EL (cell line): ENCODE measurements around the gene ALKBH6.
A peak's percentile ranks its signal among the peaks of the same experiment; 100 is the strongest.
"Not testable (repeated sequence)": the region's sequence is repeated elsewhere in the genome, so short reads cannot be mapped to it uniquely, and the experiment has no call there.

Experiments
- DNase-seq: peaks from one replicate; pipeline ENCODE4 v3.0.0-alpha.2; 2016

Gene ALKBH6

GRCh38 chr19:35992907-35993765, 20.9 kb downstream of the ALKBH6 start:
- no peak for DNase-seq

DNA sequence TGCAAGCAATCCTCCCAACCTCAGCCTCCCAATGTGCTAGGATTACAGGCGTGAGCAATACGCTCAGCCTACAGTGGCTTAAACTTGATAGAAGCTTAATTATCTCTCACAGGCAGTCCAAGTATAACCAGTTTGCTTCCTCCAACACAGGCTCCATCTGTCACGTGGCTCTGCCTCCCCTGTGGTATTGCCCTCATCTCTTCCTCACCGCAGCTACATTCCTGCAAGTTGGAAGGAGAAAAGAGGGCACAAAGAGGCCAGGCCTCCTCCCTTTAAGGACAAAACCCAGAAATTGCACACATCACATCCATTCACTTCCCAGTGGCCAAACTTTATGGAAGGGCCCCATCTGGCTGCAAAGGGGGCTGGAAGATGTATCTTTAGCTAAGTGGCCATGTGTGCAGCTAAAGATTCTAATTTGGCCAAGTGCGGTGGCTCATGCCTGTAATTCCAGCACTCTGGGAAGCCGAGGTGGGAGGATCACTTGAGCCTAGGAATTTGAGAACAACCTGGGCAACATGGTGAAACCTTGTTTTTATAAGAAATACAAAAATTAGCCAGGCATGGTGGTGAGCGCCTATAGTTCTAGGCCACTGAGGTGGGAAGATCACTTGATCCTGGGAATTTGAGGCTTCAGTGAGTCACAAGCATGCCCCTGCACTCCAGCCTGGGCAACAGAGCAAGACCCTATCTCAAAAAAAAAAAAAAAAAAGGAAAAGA, 22.1 kb downstream of the ALKBH6 start:
- DNase-seq: no peak

DNA sequence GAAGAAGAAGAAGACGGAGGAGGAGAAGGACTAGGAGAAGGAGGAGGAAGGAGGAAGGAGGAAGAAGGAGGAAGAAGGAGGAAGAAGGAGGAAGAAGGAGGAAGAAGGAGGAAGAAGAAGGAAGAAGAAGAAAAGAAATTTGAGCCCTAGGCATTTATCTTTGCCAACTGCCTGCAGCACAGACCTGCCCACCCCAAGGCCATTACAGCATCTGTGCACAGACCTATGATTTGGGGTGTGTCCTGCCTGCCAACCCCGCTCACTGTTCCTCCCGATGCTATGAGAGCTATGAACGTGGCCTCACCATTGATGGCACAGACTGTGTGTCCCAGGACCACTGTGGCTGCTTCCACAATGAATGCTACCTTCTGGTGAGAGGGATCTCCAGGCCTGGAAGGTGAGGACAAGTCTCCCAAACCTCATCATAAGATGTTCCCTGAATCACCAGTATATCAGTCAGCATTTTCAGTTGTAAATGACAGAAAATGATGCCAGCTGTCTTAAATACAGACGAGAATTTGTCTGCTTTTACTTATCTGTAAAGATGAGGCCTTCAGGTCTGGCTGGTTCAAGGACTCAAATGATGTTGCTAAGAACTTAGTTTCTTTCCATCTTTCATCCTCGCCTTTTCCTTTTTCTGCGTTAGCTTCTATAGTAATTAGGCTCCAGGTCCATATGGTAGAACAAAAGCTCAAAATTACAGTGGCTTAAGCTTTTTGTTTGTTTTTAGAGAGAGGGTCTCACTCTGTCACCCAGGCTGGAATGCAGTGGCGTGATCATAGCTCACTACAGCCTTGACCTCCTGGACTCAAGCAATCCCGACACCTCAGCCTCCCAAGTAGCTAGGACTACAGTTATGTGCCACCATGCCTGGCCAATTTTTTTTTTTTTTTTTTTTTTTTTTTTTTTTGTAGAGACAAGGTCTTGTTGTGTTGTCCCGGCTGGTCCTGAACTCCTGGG, 23.0 kb downstream of the ALKBH6 start:
- DNase-seq: no peak

DNA sequence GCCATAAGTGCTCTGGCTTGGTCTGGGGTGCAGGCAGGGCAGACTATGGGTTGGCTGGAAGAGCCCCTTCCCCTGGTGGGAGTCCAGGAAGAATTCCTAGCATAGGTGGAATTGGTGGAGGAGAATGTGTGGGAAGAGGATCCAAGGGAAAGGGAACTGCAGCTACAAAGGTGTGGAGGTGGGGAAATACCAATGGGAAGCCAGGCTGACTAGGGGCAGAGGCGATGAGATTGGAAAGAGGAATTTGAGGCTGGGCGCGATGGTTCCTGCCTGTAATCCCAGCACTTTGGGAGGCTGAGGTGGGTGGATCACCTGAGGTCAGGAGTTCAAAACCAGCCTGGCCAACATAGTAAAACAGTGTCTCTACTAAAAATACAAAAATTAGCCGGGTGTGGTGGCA, 23.9 kb downstream of the ALKBH6 start:
- no peak for DNase-seq

DNA sequence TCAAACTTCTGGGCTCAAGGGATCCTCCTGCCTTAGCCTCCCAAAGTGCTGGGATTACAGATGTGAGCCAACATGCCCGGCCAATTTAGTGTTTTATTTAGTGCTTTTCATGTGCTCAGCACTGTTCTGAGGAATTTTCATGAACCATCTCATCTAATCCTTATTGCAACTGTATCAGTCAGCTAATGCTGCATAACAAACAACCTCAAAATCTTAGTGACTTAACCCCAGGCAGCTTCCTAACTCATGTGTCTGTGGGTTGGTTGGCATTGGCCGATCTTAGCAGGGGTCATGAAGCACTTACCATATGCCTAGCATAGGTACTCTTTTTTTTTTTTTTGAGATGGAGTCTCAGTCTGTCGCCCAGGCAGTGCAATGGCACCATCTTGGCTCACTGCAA, 25.2 kb downstream of the ALKBH6 start:
- no peak for DNase-seq

- no peak for DNase-seq
Observed at GRCh38 chr19:35987571-35987896, 26.5 kb downstream of the ALKBH6 start.

GRCh38 chr19:35986664-35987570, 27.1 kb downstream of the ALKBH6 start:
- no peak for DNase-seq

- DNase-seq: no peak
Observed at GRCh38 chr19:35986111-35986510, 27.9 kb downstream of the ALKBH6 start.

DNA sequence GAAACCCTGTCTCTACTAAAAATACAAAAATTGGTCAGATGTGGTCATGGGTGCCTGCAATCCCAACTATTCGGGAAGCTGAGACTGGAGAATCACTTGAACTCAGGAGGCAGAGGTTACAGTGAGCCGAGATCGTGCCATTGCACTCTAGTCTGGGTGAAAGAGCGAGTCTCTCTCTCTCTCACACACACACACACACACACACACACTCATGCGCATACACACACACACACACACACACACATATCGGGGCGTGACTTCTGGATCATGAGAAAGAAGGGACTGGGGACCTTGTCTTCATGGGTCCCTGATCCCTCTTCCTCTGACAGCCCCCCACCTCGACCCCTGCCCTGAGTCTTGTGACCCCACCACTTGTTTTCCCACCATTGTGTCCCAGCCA, 30.8 kb downstream of the ALKBH6 start:
- DNase-seq: no peak

DNA sequence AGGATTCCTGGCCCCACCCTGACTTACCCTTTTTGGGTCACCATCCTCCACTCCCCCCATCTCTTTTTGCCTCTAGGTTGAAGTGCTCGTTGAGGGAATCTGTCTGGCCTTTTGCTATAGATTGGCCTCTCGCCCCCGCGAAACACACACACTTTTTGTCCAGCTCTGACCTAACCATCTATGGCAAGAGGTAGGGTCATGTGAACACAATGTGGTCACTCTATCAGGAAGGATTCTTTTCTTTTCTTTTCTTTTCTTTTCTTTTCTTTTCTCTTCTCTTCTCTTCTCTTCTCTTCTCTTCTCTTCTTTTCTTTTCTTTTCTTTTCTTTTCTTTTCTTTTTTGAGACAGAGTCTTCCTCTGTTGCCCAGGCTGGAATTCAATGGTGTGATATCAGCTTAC, 33.0 kb downstream of the ALKBH6 start:
- not testable (repeated sequence) for DNase-seq

DNA sequence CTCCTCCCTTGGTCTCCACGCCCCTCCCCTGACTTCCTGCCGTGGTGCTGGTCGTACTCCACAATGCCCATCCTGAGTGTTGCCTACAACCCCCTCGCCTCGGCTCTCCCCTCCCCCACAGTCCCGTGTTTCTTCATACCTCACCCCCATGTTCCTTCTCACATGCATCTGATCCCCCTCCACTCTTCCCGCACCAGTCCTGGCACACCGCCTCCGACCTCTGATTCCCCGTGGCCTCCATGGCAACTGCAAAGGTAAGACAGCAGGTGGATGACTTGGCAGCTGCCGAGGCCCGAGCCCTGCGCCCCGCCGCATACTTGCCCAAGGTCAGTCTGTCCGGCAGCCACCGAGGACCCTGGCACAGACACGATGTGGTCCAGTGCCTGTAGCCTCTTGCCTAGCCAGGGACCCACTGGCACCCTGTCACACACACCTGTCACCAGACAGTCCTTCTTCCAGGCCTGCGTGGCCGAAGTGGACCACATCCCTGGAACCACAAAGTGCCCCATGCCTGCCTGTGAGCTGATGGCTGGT, 35.1 kb downstream of the ALKBH6 start:
- no peak for DNase-seq

DNA sequence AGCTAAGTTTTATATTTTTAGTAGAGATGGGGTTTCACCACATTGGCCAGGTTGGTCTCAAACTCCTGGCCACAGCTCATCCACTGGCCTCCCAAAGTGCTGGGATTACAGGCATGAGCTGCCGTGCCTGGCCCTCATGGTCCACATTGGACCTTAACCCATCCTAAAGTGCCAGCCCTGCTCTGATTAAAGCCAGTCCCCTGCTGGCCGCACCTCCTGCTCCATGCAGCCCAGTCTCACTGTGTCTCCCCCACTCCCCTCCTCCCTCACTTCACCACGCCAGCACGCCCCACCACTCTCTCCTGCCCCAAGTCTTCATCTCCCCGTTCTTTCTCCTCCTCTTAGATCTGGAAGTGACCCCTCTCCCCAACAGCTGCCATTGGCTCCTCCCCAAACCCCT, 35.7 kb downstream of the ALKBH6 start:
- DNase-seq: no peak

GRCh38 chr19:35977446-35978222, 36.4 kb downstream of the ALKBH6 start:
- no peak for DNase-seq

DNA sequence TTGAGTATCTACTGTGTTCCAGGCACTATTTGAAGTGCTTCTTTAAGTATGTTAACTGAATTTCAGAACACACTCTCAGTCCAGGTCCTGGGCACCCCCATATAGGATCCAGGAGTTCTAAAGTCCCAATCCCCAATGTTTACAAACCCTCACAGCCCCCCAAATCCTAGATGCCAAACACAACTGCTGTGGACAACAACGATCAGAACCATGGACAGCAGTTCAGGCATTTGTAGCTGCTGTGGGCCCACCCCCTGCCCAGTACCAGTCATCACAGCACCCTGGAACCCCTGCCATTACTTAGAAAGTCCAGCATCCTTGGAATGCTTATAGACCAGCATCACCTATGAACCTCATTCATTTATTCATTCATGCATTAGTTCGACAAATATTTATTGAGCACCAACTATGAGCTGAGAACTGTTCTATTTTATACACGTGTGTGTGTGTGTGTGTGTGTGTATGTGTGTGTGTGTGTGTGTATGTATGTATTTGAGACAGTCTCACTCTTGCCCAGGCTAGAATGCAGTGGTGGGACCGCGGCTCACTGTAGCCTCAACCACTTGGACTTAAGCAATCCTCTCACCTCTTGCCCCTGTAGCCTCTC, 38.3 kb downstream of the ALKBH6 start:
- peak; percentile 16 for DNase-seq

DNA sequence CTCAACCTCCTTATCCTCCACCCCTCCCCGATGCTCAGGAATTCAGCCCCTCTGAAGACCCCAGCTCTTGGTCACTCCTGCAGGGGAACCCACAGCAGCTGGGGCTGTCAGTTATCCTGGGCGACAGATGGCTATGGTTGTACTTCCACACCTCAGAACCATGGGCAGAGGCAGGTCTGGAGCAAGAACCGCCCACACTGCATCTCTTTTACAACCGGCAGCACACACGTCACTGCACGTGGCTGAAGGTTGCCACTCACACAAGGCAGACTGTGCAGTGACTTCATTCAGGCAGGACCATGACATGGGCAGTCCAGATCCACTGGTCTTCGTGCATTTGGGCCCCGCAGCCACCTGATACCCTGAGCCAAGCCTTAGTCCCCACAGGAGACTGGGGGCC, 40.5 kb downstream of the ALKBH6 start:
- DNase-seq: no peak

DNA sequence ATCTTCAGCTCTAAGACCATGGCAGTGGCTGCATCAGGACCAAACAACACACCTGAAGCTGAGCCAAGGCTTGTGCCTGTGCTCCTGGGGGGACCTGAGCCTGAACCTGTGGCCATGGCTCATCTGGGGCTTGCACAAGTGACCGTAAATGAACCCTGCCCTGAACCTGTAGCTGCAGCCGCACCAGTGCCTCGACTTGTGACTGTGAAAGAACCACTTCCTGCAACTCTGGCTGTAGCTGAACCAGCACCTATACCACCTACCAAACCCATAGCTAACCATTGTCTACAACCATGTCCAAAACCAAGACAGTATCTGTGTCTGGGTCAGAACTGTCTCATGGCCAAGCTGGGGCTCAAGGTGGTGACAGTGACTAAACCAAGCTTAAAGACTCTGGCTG, 47.2 kb downstream of the ALKBH6 start:
- DNase-seq: no peak

DNA sequence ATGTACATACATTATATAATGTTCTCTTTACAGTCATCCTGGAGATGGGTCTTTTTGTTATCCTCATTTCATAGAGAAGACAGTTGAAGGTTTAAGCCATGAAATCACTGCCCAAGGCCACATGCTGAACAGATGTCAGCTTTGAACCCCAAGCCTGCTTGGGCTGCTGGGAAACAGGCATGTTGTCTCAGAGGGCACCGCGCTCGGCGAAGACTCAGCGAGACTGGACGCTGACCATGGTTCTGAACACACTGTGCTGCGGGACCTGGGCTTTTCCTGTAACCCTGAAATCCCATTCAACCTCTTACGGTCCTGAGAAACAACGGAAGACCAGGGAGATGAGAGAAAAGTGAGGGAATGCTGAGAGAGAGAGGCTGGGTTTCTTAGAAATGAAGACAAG, 50.5 kb downstream of the ALKBH6 start:
- DNase-seq: peak; percentile 25

GRCh38 chr19:35960432-35960972, 53.5 kb downstream of the ALKBH6 start:
- DNase-seq: no peak

DNA sequence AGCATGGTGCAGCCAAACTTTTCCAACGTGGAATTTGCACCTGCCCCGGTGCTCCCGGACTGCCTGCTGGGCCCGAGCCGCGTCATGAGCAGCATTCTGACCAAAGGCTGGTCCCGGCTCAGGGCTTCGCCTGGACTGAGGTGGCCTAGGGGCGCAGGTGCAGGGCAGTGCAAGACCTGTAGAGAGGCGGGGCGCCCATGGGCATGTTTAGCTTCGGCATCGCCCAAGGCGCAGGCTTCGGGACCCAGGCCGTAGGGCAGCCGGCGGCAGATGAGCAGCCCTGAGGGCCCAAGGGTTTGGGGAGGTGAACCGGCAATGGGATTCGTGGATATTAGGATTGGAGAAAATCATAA, 54.1 kb downstream of the ALKBH6 start:
- DNase-seq: no peak
